ENCODE data around the gene SYT14. TPM values are rescaled to one million over a fixed set of nuclear protein-coding genes. Genes with fewer than 3 reads are reported as not detected.
"Not testable (repeated sequence)": the region's sequence is repeated elsewhere in the genome, so short reads cannot be mapped to it uniquely, and the experiment has no call there.

SYT14 gene
- total RNA-seq, 1 experiment from 2014 or later, result not detected

GRCh38 chr1:209936125-209936524 is 1.9 kb upstream of the SYT14 start:
- DNase-seq (ENCODE audit: low spot score), result no peak

GRCh38 chr1:209945377-209945776 is 7.4 kb downstream of the SYT14 start:
- DNase-seq (ENCODE audit: low spot score), result no peak

- DNase-seq (ENCODE audit: low spot score), result no peak
These were observed 10.1 kb downstream of the SYT14 start for GRCh38 chr1:209948155-209948554.

GRCh38 chr1:209956116-209956515 is 18.1 kb downstream of the SYT14 start:
- no peak for DNase-seq (ENCODE audit: low spot score)

GRCh38 chr1:209959623-209960022 is 21.6 kb downstream of the SYT14 start:
- no peak for DNase-seq (ENCODE audit: low spot score)

GRCh38 chr1:209960926-209961325 is 22.9 kb downstream of the SYT14 start:
- DNase-seq (ENCODE audit: low spot score), result no peak

- no peak for DNase-seq (ENCODE audit: low spot score)
These were observed 24.4 kb downstream of the SYT14 start for GRCh38 chr1:209962388-209962787.

GRCh38 chr1:209962856-209963255 is 24.8 kb downstream of the SYT14 start:
- no peak for DNase-seq (ENCODE audit: low spot score)

GRCh38 chr1:209965996-209966395 is 28.0 kb downstream of the SYT14 start:
- DNase-seq (ENCODE audit: low spot score), result no peak

GRCh38 chr1:209978721-209979120 is 40.7 kb downstream of the SYT14 start:
- not testable (repeated sequence) for DNase-seq (ENCODE audit: low spot score)

GRCh38 chr1:209983953-209984352 is 45.9 kb downstream of the SYT14 start:
- no peak for DNase-seq (ENCODE audit: low spot score)

GRCh38 chr1:209985002-209985401 is 47.0 kb downstream of the SYT14 start:
- DNase-seq (ENCODE audit: low spot score), result no peak

GRCh38 chr1:209988706-209989105 is 50.7 kb downstream of the SYT14 start:
- no peak for DNase-seq (ENCODE audit: low spot score)

GRCh38 chr1:209989525-209989924 is 51.5 kb downstream of the SYT14 start:
- peak; percentile 55 for DNase-seq (ENCODE audit: low spot score)

- no peak for DNase-seq (ENCODE audit: low spot score)
These were observed 55.2 kb downstream of the SYT14 start for GRCh38 chr1:209993061-209993830.

GRCh38 chr1:209996348-209996747 is 58.3 kb downstream of the SYT14 start:
- no peak for DNase-seq (ENCODE audit: low spot score)

GRCh38 chr1:209999005-209999404 is 61.0 kb downstream of the SYT14 start:
- no peak for DNase-seq (ENCODE audit: low spot score)

- no peak for DNase-seq (ENCODE audit: low spot score)
These were observed 63.7 kb downstream of the SYT14 start for GRCh38 chr1:210001751-210002150.

- no peak for DNase-seq (ENCODE audit: low spot score)
These were observed 65.5 kb downstream of the SYT14 start for GRCh38 chr1:210003501-210003900.

- DNase-seq (ENCODE audit: low spot score), result no peak
These were observed 72.1 kb downstream of the SYT14 start for GRCh38 chr1:210010161-210010560.

- no peak for DNase-seq (ENCODE audit: low spot score)
These were observed 83.3 kb downstream of the SYT14 start for GRCh38 chr1:210021145-210021860.

GRCh38 chr1:210022044-210022443 is 84.0 kb downstream of the SYT14 start:
- DNase-seq (ENCODE audit: low spot score), result no peak

- no peak for DNase-seq (ENCODE audit: low spot score)
These were observed 86.3 kb downstream of the SYT14 start for GRCh38 chr1:210024282-210024681.

Data from HT-29 (cell line).